SHP77 treated with DMSO at 0.1 percent for 48 hours (cell line): ENCODE data around the gene IMPDH2.

Experiments used
- DNase-seq: peaks from one replicate; lab custom pipeline; 2025; lab: John Stamatoyannopoulos, UW

Gene IMPDH2

DNA sequence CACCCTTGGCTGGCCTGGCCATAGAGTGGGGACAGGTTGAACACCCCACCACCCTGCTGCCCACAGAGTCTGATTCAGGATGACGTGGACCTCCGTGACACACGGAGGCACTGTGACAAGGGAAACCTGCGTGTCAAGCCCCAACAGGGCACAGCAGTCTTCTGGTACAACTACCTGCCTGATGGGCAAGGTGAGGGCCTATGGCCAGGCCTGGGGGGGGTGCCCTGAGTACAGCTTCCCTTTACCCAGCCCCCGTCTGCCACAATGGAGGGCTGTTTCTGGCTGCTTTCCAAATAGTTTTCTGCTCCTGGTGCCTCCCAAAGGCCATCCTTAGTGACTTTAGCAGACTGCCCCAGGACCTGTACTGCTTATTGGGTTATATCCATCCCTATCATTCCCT is 23.2 kb downstream of the IMPDH2 start:
- DNase-seq, result no peak

DNA sequence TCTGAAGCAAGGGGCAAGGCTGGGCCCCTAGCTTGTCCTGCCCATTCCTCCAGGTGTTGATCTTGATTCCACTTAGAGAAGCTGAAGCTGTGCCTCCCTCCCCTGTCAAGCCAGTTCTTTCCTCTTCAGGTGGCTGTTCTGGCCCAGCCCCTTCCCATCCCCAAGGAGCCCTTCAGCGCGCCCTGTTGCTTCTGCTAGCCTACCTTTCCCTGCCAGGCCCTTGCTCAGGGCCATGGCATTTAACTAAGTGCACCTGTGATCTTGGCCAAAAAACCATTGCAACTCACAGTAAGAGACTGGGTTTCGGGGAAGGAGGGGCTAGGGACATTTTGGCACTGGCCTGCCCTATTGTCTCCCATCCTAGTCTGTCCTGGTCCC is 23.9 kb downstream of the IMPDH2 start:
- DNase-seq, result no peak

DNA sequence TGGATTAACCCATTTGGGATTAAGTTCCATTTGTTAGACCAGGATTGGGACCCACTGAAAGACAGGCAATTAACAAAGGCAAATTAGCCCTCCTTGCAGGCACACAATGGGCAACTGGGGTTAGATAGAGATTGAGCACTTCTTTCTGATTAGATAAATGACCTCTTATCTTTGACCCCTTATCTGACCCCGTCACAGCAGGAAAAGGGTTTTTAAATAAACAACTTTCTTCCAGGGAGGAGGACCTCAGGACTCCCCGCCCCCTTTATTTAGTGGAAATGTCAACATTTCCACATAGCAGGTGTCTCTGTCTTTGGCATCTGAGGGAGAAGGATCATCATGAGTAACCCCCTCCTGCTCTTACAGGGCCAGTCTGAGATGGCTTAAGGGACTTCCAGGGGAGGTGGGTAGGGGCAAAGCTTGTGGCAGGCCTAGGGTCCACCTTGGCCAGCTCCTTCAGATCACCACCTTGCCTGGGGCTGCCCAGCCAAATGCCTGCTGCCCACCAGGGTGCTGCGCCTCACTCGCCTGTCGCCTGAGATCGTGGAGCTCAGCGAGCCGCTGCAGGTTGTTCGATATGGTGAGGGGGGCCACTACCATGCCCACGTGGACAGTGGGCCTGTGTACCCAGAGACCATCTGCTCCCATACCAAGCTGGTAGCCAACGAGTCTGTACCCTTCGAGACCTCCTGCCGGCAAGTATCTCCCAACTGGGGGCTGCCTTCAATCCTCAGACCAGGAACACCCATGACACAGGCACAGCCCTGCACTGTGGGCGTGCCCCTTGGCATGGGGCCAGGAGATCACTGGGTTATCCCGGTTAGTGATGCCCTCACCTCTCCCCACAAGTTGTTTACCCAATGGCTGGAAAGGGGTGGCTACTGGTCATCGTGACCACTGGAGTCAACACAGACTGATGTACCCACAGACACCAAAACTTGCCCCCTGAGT is 24.6 kb downstream of the IMPDH2 start:
- no peak for DNase-seq

DNA sequence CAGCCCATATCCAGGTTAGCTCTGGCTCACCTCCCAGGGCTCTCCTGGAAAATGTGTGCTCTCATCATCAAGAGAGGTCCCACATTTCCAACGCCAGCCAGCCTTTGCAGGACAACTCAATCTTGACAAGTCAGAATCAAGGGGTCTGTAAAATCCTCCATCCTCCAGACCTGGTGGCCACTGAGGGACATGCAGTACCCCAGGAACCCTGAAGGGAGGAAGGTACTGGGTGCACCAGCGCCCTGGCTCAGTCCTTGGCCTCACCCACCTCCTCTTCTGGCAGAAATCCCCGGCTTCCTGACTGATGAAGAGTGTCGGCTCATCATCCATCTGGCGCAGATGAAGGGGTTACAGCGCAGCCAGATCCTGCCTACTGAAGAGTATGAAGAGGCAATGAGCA is 28.0 kb downstream of the IMPDH2 start:
- no peak for DNase-seq

DNA sequence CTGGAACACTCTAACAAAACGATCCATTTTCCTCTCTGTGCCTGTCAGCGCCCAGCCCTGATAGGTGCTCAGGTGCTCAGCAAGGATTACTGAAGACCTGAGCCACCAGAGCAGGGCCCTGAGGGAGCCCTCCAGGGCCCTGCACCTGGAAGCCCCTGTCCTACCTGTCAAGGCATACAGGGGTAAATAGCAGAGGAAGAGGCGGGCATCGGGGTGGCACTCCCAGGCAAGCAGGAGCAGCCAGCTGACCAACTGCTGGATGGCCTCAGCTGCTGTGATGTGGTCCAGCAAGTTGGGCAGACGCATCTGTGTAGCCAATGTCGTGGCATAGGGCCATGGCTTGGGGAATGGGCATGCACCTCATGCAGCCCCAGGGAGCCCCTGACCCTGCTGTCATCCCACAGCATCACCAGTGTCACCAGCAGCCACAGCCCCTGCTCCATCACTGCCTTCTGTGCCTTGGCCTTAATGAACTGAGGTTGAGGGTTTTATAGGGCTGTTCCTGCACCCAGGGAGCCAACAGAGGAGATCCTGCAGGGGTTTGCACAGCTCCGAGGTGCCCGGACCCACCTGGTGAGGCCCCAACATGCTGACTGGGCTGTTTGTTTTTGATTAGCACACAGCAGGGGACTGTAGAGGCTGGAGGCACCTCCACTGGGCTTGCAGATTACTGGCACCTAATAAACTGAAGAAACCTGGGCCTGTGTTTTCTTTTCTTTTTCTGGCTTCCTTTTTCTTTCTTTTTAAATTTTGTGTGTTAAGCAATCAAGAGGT is 29.9 kb downstream of the IMPDH2 start:
- no peak for DNase-seq

GRCh38 chr3:48997714-48998637 is 31.2 kb downstream of the IMPDH2 start:
- no peak for DNase-seq

DNA sequence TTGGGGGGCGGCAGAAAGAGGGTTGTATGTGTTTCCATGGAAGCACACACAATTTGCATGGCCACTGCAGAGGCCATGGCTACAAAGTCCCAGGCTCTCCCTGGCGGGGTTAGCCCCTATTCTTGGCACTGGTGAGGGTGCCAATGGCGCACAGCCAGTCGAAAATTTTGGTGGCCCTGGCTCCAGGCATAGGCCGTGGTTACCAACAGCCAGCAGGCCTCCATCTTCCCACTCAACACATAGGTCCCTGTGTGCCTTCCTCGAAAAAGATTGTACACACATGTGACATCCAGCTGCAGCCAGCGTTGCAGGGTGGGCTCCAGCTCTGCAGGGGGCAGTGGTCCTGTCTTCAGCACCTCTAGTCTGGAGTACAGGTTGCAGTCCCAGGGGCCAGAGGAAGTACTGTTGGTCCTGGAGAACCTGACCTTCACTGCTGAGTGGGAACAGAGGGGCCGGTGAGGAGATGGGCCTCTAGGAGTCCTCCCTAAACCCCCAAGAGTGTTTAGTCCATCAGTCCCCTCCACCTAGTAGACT is 32.0 kb downstream of the IMPDH2 start:
- no peak for DNase-seq

GRCh38 chr3:48996640-48997039 is 32.6 kb downstream of the IMPDH2 start:
- DNase-seq, result no peak

DNA sequence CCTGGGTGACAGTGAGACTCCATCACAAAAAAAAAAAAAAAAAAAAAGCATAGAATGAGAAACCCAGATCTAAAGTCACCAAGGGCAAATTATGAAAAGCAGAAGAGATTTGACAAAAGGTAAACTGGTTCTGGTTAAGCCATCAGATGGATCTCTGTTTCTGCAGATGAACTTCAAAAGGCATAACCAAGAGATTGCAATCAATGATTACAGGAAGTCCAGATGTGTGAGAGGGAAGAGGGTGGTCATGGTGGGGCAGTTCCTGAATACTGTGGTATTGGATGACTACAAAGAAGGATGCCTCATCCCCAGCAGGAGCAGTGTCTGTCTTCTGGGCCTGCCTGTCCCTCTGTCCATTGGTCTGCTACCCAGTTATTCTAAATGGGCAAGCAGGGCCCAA is 35.4 kb downstream of the IMPDH2 start:
- no peak for DNase-seq

GRCh38 chr3:48991851-48992545 is 37.2 kb downstream of the IMPDH2 start:
- no peak for DNase-seq

GRCh38 chr3:48990636-48991469 is 38.3 kb downstream of the IMPDH2 start:
- DNase-seq, result no peak

- DNase-seq, result no peak
Observed at GRCh38 chr3:48989796-48990635, 39.2 kb downstream of the IMPDH2 start, which contains the start of gene P4HTM. TSS of gene P4HTM (plus strand) at chr3:48990241. CDS start at chr3:48990257, 16 bp downstream.

DNA sequence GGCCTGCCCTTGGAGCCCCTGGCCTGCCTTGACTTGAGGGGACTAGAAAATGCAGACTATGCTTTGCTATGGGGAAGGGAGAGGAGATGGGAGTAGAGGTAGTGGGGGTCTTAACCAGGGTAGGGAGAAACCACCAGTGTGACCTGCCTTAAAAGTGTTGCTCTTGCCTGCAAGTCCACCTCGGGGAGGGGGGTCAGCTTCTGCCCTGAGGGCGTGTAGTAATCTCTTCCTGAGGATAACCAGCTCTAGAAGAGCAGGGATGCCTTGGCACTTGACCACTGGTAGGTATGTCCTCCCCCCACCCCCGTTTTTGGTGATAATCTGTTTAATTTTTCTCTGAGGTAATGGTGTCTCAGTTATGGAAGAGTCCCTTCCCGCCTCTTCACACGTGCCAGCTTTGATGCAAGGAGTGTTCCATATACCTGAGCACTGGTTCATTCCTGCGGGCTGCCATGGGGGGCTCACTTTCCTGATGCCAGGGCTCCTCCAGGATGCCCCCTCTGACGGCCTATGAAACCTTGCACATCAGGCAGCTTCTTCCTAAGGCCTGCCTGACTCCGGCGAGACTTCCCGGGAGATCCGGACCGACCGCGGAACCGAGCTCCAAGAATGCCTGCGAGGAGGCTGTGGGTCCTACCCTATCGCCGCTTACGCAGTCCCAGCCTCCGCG is 39.9 kb downstream of the IMPDH2 start:
- no peak for DNase-seq

- no peak for DNase-seq
Observed at GRCh38 chr3:48985831-48986376, 43.3 kb downstream of the IMPDH2 start.

- no peak for DNase-seq
Observed at GRCh38 chr3:48984663-48985062, 44.5 kb downstream of the IMPDH2 start.

DNA sequence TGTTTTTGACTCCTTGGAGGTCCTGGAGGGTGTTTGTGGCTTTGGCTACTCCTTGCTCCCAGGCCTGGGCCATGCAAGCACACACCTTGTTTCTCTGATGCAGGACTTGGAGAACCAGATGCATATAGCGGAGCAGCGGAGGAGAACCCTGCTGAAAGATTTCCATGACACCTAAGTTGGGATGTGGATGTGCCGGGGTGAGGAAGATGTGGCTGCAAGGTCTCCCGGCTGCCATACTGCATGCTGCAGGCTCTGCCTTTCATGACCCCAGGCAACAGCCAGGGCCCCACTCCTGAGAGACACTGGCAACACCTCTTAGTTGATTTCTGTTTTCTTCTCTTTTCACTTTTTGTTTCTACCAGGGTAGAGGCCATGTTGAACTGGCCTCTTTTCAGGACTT is 46.1 kb downstream of the IMPDH2 start:
- DNase-seq, result no peak

- no peak for DNase-seq
Observed at GRCh38 chr3:48982686-48983085, 46.5 kb downstream of the IMPDH2 start.

GRCh38 chr3:48982016-48982415 is 47.2 kb downstream of the IMPDH2 start:
- no peak for DNase-seq
